Measurements from ENCODE around the gene POLR2L. TPM values are rescaled to one million over a fixed set of nuclear protein-coding genes. Genes with fewer than 3 reads are reported as not detected.

Gene POLR2L
- total RNA-seq, 2 donors from 2014 or later, result 64.5 to 91.1 TPM

DNA sequence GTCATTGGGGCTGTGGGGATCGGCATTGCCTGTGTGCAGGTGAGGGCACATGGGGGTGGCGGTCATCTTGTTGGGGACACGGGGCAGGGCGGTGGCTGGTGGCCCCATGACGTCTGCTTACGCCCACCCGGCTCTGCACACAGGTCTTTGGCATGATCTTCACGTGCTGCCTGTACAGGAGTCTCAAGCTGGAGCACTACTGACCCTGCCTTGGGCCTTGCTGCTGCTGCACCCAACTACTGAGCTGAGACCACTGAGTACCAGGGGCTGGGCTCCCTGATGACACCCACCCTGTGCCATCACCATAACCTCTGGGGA lies 4.4 kb downstream of the POLR2L start:
- DNase-seq (ENCODE audit: low spot score), result no peak
- H3K27me3 ChIP-seq (replicated peaks; ENCODE audit: insufficient read depth), result no peaks in the 10 kb centered on the region
- WGBS, result 82% methylated on average over 8 of the region's 8 CpGs
- intact Hi-C loops (cut with DNase I), result no loop called here
- H3K4me1 ChIP-seq (replicated peaks), result peaks cover 24% of the 10 kb centered on the region
- H3K4me3 ChIP-seq, result no peak overlapping the region
- no peaks in the 10 kb centered on the region for H3K9me3 ChIP-seq
- no peak overlapping the region for H3K27ac ChIP-seq
- TF ChIP-seq POLR2A (IDR thresholded peaks at IDR 0.05), result no peak
- TF ChIP-seq POLR2AphosphoS5 (IDR thresholded peaks at IDR 0.05), result no peak
- TF ChIP-seq, protein P1, sequence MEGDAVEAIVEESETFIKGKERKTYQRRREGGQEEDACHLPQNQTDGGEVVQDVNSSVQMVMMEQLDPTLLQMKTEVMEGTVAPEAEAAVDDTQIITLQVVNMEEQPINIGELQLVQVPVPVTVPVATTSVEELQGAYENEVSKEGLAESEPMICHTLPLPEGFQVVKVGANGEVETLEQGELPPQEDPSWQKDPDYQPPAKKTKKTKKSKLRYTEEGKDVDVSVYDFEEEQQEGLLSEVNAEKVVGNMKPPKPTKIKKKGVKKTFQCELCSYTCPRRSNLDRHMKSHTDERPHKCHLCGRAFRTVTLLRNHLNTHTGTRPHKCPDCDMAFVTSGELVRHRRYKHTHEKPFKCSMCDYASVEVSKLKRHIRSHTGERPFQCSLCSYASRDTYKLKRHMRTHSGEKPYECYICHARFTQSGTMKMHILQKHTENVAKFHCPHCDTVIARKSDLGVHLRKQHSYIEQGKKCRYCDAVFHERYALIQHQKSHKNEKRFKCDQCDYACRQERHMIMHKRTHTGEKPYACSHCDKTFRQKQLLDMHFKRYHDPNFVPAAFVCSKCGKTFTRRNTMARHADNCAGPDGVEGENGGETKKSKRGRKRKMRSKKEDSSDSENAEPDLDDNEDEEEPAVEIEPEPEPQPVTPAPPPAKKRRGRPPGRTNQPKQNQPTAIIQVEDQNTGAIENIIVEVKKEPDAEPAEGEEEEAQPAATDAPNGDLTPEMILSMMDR (IDR thresholded peaks at IDR 0.05), result no peak
- peaks cover 4 to 6% of the 10 kb centered on the region in 2 donors for H3K36me3 ChIP-seq

DNA sequence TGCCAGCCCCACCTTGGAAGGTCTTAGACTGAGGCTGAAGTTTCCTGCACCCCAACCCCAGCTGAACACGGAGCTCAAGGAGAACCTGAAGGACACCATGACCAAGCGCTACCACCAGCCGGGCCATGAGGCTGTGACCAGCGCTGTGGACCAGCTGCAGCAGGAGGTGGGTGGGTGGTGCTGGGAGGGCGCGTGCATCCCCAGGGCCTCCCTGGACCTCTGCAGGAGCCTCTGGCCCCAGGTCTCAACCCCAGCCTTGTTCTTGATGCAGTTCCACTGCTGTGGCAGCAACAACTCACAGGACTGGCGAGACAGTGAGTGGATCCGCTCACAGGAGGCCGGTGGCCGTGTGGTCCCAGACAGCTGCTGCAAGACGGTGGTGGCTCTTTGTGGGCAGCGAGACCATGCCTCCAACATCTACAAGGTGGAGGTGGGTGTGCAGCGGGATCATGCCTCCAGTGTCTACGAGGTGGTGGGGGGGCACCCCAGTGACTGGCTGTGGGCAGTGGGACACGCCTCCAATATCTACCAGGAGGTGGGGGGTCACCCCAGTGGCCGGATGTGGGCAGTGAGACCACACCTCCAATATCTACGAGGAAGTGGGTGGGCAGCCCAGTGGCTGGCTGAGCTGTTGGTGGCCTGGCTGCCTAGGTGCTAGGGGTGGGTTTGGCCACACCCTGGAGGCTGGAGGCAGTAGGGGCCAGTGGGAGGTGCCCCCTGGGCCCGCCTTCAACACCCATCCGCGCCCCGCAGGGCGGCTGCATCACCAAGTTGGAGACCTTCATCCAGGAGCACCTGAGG lies 4.9 kb downstream of the POLR2L start:
- H3K27ac ChIP-seq, result no peak overlapping the region
- WGBS, result 89% methylated on average over 16 of the region's 22 CpGs

DNA sequence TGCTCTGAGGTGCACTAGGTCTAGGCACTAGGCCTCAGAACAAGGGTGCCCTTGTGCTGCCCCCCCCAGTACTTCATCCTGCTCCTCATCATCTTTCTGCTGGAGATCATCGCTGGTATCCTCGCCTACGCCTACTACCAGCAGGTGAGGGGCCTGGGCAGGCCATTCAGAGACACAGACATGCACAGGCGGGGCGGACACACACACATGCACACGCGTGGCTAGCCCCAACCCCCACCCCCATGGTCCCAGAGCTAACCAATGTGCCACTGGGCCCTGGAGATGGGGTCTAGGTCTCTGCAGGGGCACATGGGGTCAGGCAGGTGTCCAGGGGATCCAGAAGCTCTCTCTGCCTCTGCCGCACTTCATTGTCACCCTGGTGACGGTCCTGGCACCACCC lies 5.6 kb downstream of the POLR2L start:
- peaks cover 29% of the 10 kb centered on the region for H3K4me1 ChIP-seq (replicated peaks)
- no peak overlapping the region for H3K4me3 ChIP-seq
- no peaks in the 10 kb centered on the region for H3K9me3 ChIP-seq
- intact Hi-C loops (cut with DNase I), result no loop called here
- H3K36me3 ChIP-seq, result peaks cover 4 to 6% of the 10 kb centered on the region in 2 donors
- TF ChIP-seq POLR2AphosphoS5 (IDR thresholded peaks at IDR 0.05) (no peak), POLR2A (IDR thresholded peaks at IDR 0.05) (no peak)
- TF ChIP-seq, protein P1 (IDR thresholded peaks at IDR 0.05), result no peak
- no peaks in the 10 kb centered on the region for H3K27me3 ChIP-seq (replicated peaks; ENCODE audit: insufficient read depth)
- no peak for DNase-seq (ENCODE audit: low spot score)
- H3K27ac ChIP-seq, result no peak overlapping the region
- 86% methylated on average over 9 of the region's 9 CpGs for WGBS

More for the DNA sequence above, 4.9 kb downstream of the POLR2L start:
- Histone ChIP-seq H3K36me3 (peaks cover 4 to 6% of the 10 kb centered on the region in 2 donors), H3K4me3 (no peak overlapping the region), H3K9me3 (no peaks in the 10 kb centered on the region), H3K4me1 (replicated peaks) (peaks cover 26% of the 10 kb centered on the region), H3K27me3 (replicated peaks; ENCODE audit: insufficient read depth) (no peaks in the 10 kb centered on the region)
- TF ChIP-seq, protein P1 (IDR thresholded peaks at IDR 0.05), result no peak
- TF ChIP-seq POLR2AphosphoS5 (IDR thresholded peaks at IDR 0.05) (no peak), POLR2A (IDR thresholded peaks at IDR 0.05) (no peak)
- DNase-seq (ENCODE audit: low spot score), result no peak
- intact Hi-C loops (cut with DNase I), result no loop called here

DNA sequence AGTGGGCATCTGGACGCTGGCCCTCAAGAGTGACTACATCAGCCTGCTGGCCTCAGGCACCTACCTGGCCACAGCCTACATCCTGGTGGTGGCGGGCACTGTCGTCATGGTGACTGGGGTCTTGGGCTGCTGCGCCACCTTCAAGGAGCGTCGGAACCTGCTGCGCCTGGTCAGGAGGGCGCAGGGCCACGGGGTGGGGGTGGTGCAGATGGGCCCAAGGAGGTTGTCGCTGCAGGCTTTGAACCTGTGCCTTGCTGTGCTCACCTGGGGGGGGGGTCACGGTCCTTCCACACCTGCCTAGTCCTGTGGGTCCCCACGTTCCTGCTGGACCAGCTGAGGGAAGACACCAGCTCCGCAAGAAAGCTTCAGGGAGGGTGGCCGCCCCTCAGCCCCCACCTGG lies 6.1 kb downstream of the POLR2L start:
- intact Hi-C loops (cut with DNase I), result no loop called here
- no peaks in the 10 kb centered on the region for H3K27me3 ChIP-seq (replicated peaks; ENCODE audit: insufficient read depth)
- peaks cover 25% of the 10 kb centered on the region for H3K4me1 ChIP-seq (replicated peaks)
- WGBS, result 89% methylated on average over 11 of the region's 14 CpGs
- no peak for DNase-seq (ENCODE audit: low spot score)
- no peak for TF ChIP-seq POLR2AphosphoS5 (IDR thresholded peaks at IDR 0.05)
- TF ChIP-seq, protein P1 (IDR thresholded peaks at IDR 0.05), result no peak
- no peak for TF ChIP-seq POLR2A (IDR thresholded peaks at IDR 0.05)
- peaks cover 4 to 6% of the 10 kb centered on the region in 2 donors for H3K36me3 ChIP-seq
- H3K27ac ChIP-seq, result no peak overlapping the region
- no peak overlapping the region for H3K4me3 ChIP-seq
- H3K9me3 ChIP-seq, result no peaks in the 10 kb centered on the region
